Stimulated activated memory B cell treated with anti-CD40 and anti-IgM and Interleukin-4, amounts not matched to agents 10 μg/mL and 1 μg/mL and 100 μg/mL, for 72 hours (primary cell): ENCODE data around the gene EBF4.
"Not testable (repeated sequence)": the region's sequence is repeated elsewhere in the genome, so short reads cannot be mapped to it uniquely, and the experiment has no call there.

Source experiments
- ATAC-seq: fragments of 150-1000 bp; cut with Tn5 transposase; 2 replicates; pipeline ENCODE4 v1.10.0; 2021
- H3K27ac Mint-ChIP-seq: one replicate; pipeline ENCODE4 v1.8.0; 2022; ENCODE audit warnings: mild to moderate bottlenecking, mixed read lengths
- H3K27me3 Mint-ChIP-seq: one replicate; pipeline ENCODE4 v1.8.0; 2022; ENCODE audit warnings: mixed read lengths
- H3K36me3 Mint-ChIP-seq: one replicate; pipeline ENCODE4 v1.8.0; 2022; ENCODE audit warnings: mixed read lengths
- H3K4me1 Mint-ChIP-seq: one replicate; pipeline ENCODE4 v1.8.0; 2022; ENCODE audit warnings: mixed read lengths
- H3K4me3 Mint-ChIP-seq: one replicate; pipeline ENCODE4 v1.8.0; 2022; ENCODE audit warnings: mild to moderate bottlenecking, moderate library complexity, mixed read lengths
- H3K9me3 Mint-ChIP-seq: one replicate; pipeline ENCODE4 v1.8.0; 2022; ENCODE audit warnings: mixed read lengths

The EBF4 gene

GRCh38 chr20:2658414-2659354 lies 33.9 kb upstream of the EBF4 start:
- Mint-ChIP-seq H3K36me3 (peaks cover 82% of the 10 kb centered on the region), H3K4me1 (peaks cover 53% of the 10 kb centered on the region), H3K27ac (no peak overlapping the region), H3K4me3 (no peak overlapping the region), H3K27me3 (no peaks in the 10 kb centered on the region), H3K9me3 (no peaks in the 10 kb centered on the region)
- ATAC-seq: peak; percentile 41

- Mint-ChIP-seq H3K27me3 (no peaks in the 10 kb centered on the region), H3K27ac (no peak overlapping the region), H3K4me1 (peaks cover 52% of the 10 kb centered on the region), H3K36me3 (peaks cover 73% of the 10 kb centered on the region), H3K9me3 (no peaks in the 10 kb centered on the region), H3K4me3 (no peak overlapping the region)
- ATAC-seq: no peak
Measured at GRCh38 chr20:2659547-2659946, 33.0 kb upstream of the EBF4 start.

GRCh38 chr20:2663364-2663886 lies 29.2 kb upstream of the EBF4 start:
- Mint-ChIP-seq H3K36me3 (peaks cover 37% of the 10 kb centered on the region), H3K9me3 (no peaks in the 10 kb centered on the region), H3K27ac (peak overlapping the region; percentile 88), H3K27me3 (peaks cover 6% of the 10 kb centered on the region), H3K4me3 (peak overlapping the region; percentile 84), H3K4me1 (peaks cover 34% of the 10 kb centered on the region)
- no peak for ATAC-seq

- Mint-ChIP-seq H3K4me3 (peak within 1 kb of the TSS; percentile 84), H3K4me1 (peaks cover 34% of the 10 kb centered on the region), H3K27me3 (peaks cover 11% of the 10 kb centered on the region), H3K27ac (peak within 1 kb of the TSS; percentile 88), H3K9me3 (no peaks in the 10 kb centered on the region), H3K36me3 (peaks cover 30% of the 10 kb centered on the region)
- peak; percentile 97 for ATAC-seq
Measured at GRCh38 chr20:2663887-2664719, 28.5 kb upstream of the EBF4 start, which contains the start of gene IDH3B. Gene IDH3B (minus strand): TSS chr20:2664216. CDS start chr20:2664188, 28 bp downstream.

GRCh38 chr20:2671977-2672376 lies 20.6 kb upstream of the EBF4 start:
- no peak overlapping the region for H3K27ac Mint-ChIP-seq
- H3K4me1 Mint-ChIP-seq: no peaks in the 10 kb centered on the region
- no peak for ATAC-seq
- no peak overlapping the region for H3K4me3 Mint-ChIP-seq
- peaks cover 11% of the 10 kb centered on the region for H3K27me3 Mint-ChIP-seq
- no peaks in the 10 kb centered on the region for H3K9me3 Mint-ChIP-seq
- no peaks in the 10 kb centered on the region for H3K36me3 Mint-ChIP-seq

GRCh38 chr20:2672446-2672845 lies 20.1 kb upstream of the EBF4 start:
- ATAC-seq: no peak
- Mint-ChIP-seq H3K27me3 (peaks cover 11% of the 10 kb centered on the region), H3K9me3 (no peaks in the 10 kb centered on the region), H3K27ac (no peak overlapping the region), H3K4me3 (no peak overlapping the region), H3K4me1 (no peaks in the 10 kb centered on the region), H3K36me3 (no peaks in the 10 kb centered on the region)

GRCh38 chr20:2673453-2673852 lies 19.1 kb upstream of the EBF4 start:
- Mint-ChIP-seq H3K27me3 (peaks cover 5% of the 10 kb centered on the region), H3K27ac (no peak overlapping the region), H3K36me3 (no peaks in the 10 kb centered on the region), H3K9me3 (no peaks in the 10 kb centered on the region), H3K4me3 (no peak overlapping the region), H3K4me1 (no peaks in the 10 kb centered on the region)
- ATAC-seq: no peak

GRCh38 chr20:2680046-2680445 lies 12.5 kb upstream of the EBF4 start:
- H3K27me3 Mint-ChIP-seq: no peaks in the 10 kb centered on the region
- peaks cover 7% of the 10 kb centered on the region for H3K9me3 Mint-ChIP-seq
- no peak overlapping the region for H3K4me3 Mint-ChIP-seq
- ATAC-seq: no peak
- no peaks in the 10 kb centered on the region for H3K36me3 Mint-ChIP-seq
- peaks cover 5% of the 10 kb centered on the region for H3K4me1 Mint-ChIP-seq
- no peak overlapping the region for H3K27ac Mint-ChIP-seq

GRCh38 chr20:2682040-2682439 lies 10.5 kb upstream of the EBF4 start:
- not testable (repeated sequence) for H3K9me3 Mint-ChIP-seq, ATAC-seq, H3K4me3 Mint-ChIP-seq, H3K27ac Mint-ChIP-seq, H3K27me3 Mint-ChIP-seq, H3K36me3 Mint-ChIP-seq, H3K4me1 Mint-ChIP-seq

GRCh38 chr20:2684817-2685216 lies 7.8 kb upstream of the EBF4 start:
- not testable (repeated sequence) for H3K27ac Mint-ChIP-seq, H3K36me3 Mint-ChIP-seq, H3K9me3 Mint-ChIP-seq, H3K4me3 Mint-ChIP-seq, ATAC-seq
- H3K4me1 Mint-ChIP-seq: peaks cover 12% of the 10 kb centered on the region
- peaks cover 28% of the 10 kb centered on the region for H3K27me3 Mint-ChIP-seq

- Mint-ChIP-seq H3K4me1 (peaks cover 19% of the 10 kb centered on the region), H3K4me3 (no peak overlapping the region), H3K27me3 (peaks cover 53% of the 10 kb centered on the region), H3K27ac (no peak overlapping the region), H3K36me3 (no peaks in the 10 kb centered on the region), H3K9me3 (no peaks in the 10 kb centered on the region)
- no peak for ATAC-seq
Measured at GRCh38 chr20:2687514-2687913, 5.1 kb upstream of the EBF4 start.

- Mint-ChIP-seq H3K36me3 (no peaks in the 10 kb centered on the region), H3K4me3 (no peak overlapping the region), H3K9me3 (no peaks in the 10 kb centered on the region), H3K27ac (no peak overlapping the region), H3K4me1 (peaks cover 19% of the 10 kb centered on the region), H3K27me3 (peaks cover 53% of the 10 kb centered on the region)
- ATAC-seq: no peak
Measured at GRCh38 chr20:2688041-2688591, 4.5 kb upstream of the EBF4 start.

- Mint-ChIP-seq H3K27ac (no peak overlapping the region), H3K36me3 (no peaks in the 10 kb centered on the region), H3K4me1 (peaks cover 19% of the 10 kb centered on the region), H3K4me3 (no peak overlapping the region), H3K9me3 (no peaks in the 10 kb centered on the region), H3K27me3 (peaks cover 66% of the 10 kb centered on the region)
- no peak for ATAC-seq
Measured at GRCh38 chr20:2690213-2690612, 2.4 kb upstream of the EBF4 start.

- peaks cover 71% of the 10 kb centered on the region for H3K27me3 Mint-ChIP-seq
- no peak overlapping the region for H3K27ac Mint-ChIP-seq
- ATAC-seq: no peak
- H3K4me3 Mint-ChIP-seq: peak overlapping the region; percentile 82
- H3K4me1 Mint-ChIP-seq: peaks cover 19% of the 10 kb centered on the region
- H3K36me3 Mint-ChIP-seq: no peaks in the 10 kb centered on the region
- H3K9me3 Mint-ChIP-seq: no peaks in the 10 kb centered on the region
Measured at GRCh38 chr20:2690718-2691117, 1.9 kb upstream of the EBF4 start.

GRCh38 chr20:2691127-2691526 lies 1.5 kb upstream of the EBF4 start:
- ATAC-seq: no peak
- peaks cover 75% of the 10 kb centered on the region for H3K27me3 Mint-ChIP-seq
- H3K27ac Mint-ChIP-seq: peak overlapping the region; percentile 75
- no peaks in the 10 kb centered on the region for H3K36me3 Mint-ChIP-seq
- peak overlapping the region; percentile 82 for H3K4me3 Mint-ChIP-seq
- H3K4me1 Mint-ChIP-seq: peaks cover 19% of the 10 kb centered on the region
- H3K9me3 Mint-ChIP-seq: no peaks in the 10 kb centered on the region
